K562 (cell line): Measurements from ENCODE around the gene KCP. TPM values are rescaled to one million over a fixed set of nuclear protein-coding genes. Genes with fewer than 3 reads are reported as not detected.

Source experiments
- ARID1B ChIP-seq: fragments of 450-650 bp; IDR thresholded peaks from 2 replicates; pipeline ENCODE4 v1.6.1; 2016; ENCODE audit warnings: antibody characterized with exemption, mild to moderate bottlenecking, inconsistent platforms
- ARNT ChIP-seq, 2 experiments: fragments of 450-650 bp; IDR thresholded peaks; 2 replicates each; pipeline ENCODE4 v1.6.1; 2016; ENCODE audit warnings: mild to moderate bottlenecking in 1 of 2
- ATF3 ChIP-seq, 2 experiments: fragments of 450-650 bp in 1 of 2; sonication (generic) in 1 of 2; formaldehyde crosslinking in 1 of 2; IDR thresholded peaks in 1 of 2; conservative IDR thresholded peaks in 1 of 2; 2 replicates each; pipeline versions ENCODE4 v1.6.1 to v1.8.1; 2016 to 2023; ENCODE audit warnings: mild to moderate bottlenecking in 2 of 2, moderate library complexity in 2 of 2, inconsistent platforms in 1 of 2, missing genetic modification reagents in 1 of 2
- CREB3L1 ChIP-seq: fragments of 450-650 bp; IDR thresholded peaks from 2 replicates; pipeline ENCODE4 v1.6.1; 2014; ENCODE audit warnings: low read depth, mild to moderate bottlenecking, moderate library complexity, borderline replicate concordance
- HMG20A ChIP-seq: fragments of 450-650 bp; formaldehyde crosslinking; conservative IDR thresholded peaks from 2 replicates; pipeline ENCODE4 v1.4.0; 2020; ENCODE audit warnings: mild to moderate bottlenecking, mixed read lengths
- POLR2G ChIP-seq: fragments of 200-400 bp; formaldehyde crosslinking; IDR thresholded peaks from 2 replicates; pipeline ENCODE4 v1.6.1; 2017; ENCODE audit warnings: low read depth, mild to moderate bottlenecking, antibody characterized with exemption, low read length, moderate library complexity
- RAD21 ChIP-seq, 2 experiments: fragments of 250-450 bp in 1 of 2; fragments of 450-650 bp in 1 of 2; sonication (Bioruptor Pico) in 1 of 2; formaldehyde crosslinking in 1 of 2; IDR thresholded peaks in 1 of 2; conservative IDR thresholded peaks in 1 of 2; 2 replicates each; pipeline versions ENCODE4 v1.4.0 to v1.8.0; 2020 to 2022; ENCODE audit warnings: mild to moderate bottlenecking in 2 of 2, moderate library complexity in 1 of 2
- RBM25 ChIP-seq: fragments of 200-400 bp; formaldehyde crosslinking; IDR thresholded peaks from 2 replicates; pipeline ENCODE4 v1.6.1; 2018; ENCODE audit warnings: low read length, low read depth, moderate library complexity; ENCODE audit not compliant: severe bottlenecking
- RCOR1 ChIP-seq, 2 experiments: IDR thresholded peaks; 2 replicates each; pipeline ENCODE4 v1.6.1; 2012; ENCODE audit warnings: low read depth in 2 of 2, low read length in 2 of 2, borderline replicate concordance in 1 of 2, improper control_type of control experiment in 1 of 2
- TFE3 ChIP-seq: fragments of 450-650 bp; formaldehyde crosslinking; IDR thresholded peaks from 2 replicates; pipeline ENCODE4 v1.4.0; 2020; ENCODE audit warnings: mild to moderate bottlenecking, mixed read lengths
- ZBTB34 ChIP-seq: fragments of 250-450 bp; sonication (Bioruptor Pico); IDR thresholded peaks from 2 replicates; pipeline ENCODE4 v1.8.0; 2021; ENCODE audit warnings: mild to moderate bottlenecking, moderate library complexity
- ZNF589 ChIP-seq: fragments of 200-800 bp; sonication (Bioruptor generic); IDR thresholded peaks from 2 replicates; pipeline ENCODE4 v1.6.1; 2016; ENCODE audit warnings: low read depth, missing genetic modification characterization, missing compliant biosample characterization
- ZNF592 ChIP-seq: fragments of 450-650 bp; IDR thresholded peaks from 2 replicates; pipeline ENCODE4 v1.6.1; 2017; ENCODE audit warnings: antibody characterized with exemption, mild to moderate bottlenecking
- ZNF699 ChIP-seq: fragments of 250-450 bp; sonication (Bioruptor Pico); IDR thresholded peaks from 2 replicates; pipeline ENCODE4 v1.8.0; 2021; ENCODE audit warnings: mild to moderate bottlenecking, moderate library complexity; ENCODE audit not compliant: insufficient replicate concordance
- ZSCAN32 ChIP-seq: fragments of 450-650 bp; formaldehyde crosslinking; IDR thresholded peaks from 2 replicates; pipeline ENCODE4 v1.4.0; 2020; ENCODE audit warnings: mild to moderate bottlenecking, moderate library complexity
- polyA plus RNA-seq, 8 experiments: library from polyadenylated mRNA; depleted of rRNA in 4 of 8; stranded (reverse) in 5 of 8; unstranded in 3 of 8; fragments of >200 nt; fragmentation: Nextera tagmentation in 2 of 8; fragmentation: Illumina TruSeq in 1 of 8; extraction: Ambion mirVana in 2 of 8; extraction: Trizol in 1 of 8; gene quantifications; 2 replicates each; pipeline versions ENCODE4 v1.2.1 to v1.2.3, GENCODE V29; 2011 to 2014; ENCODE audit warnings: inconsistent platforms in 1 of 8, missing spikeins in 1 of 8
- total RNA-seq, 7 experiments: library from RNA; depleted of rRNA in 6 of 7; stranded (reverse); fragments of >200 nt in 6 of 7; fragmentation: Illumina TruSeq in 2 of 7; extraction: Trizol in 2 of 7; gene quantifications; 2 replicates each; pipeline versions ENCODE4 v1.2.1 to v1.2.3, GENCODE V29; 2011 to 2021; ENCODE audit warnings: low replicate concordance in 1 of 7

The KCP gene
- total and polyA plus RNA-seq, 9 of the 15 experiments (the other 6 are each of a cell fraction or from before 2014, with no cell fraction given): 0.06 to 0.17 (median 0.12) TPM; not detected in 3

- TF ChIP-seq ZBTB34 (CRISPR knock-in tag): no peak
- no peak; the same call in 1 of the 2 replicates for TF ChIP-seq TFE3 (CRISPR knock-in tag)
- TF ChIP-seq ZNF589 (CRISPR knock-in tag): peak; percentile 33; the same call in 1 of the 2 replicates
- TF ChIP-seq ARNT (IDR thresholded peaks at IDR 0.05): peak in 1 of 2 experiments; percentile 38; a peak in 1 of 4 replicates
- TF ChIP-seq RAD21 (CRISPR knock-in tag; conservative IDR thresholded peaks at IDR 0.05 in 1 of 2, IDR thresholded peaks at IDR 0.05 in 1 of 2): no peak
- TF ChIP-seq ZNF592: 0 out of 2 replicates have a peak, but pooled peaks have one; percentile 24
- TF ChIP-seq ZSCAN32 (CRISPR knock-in tag): no peak
- 0 out of 2 replicates have a peak, but pooled peaks have one; percentile 31 for TF ChIP-seq POLR2G
- TF ChIP-seq ATF3 (IDR thresholded peaks at IDR 0.05): peak; percentile 87
- TF ChIP-seq ATF3 (CRISPR knock-in tag; conservative IDR thresholded peaks at IDR 0.05): no peak
- no peak for TF ChIP-seq RCOR1 (IDR thresholded peaks at IDR 0.05; ENCODE audit: borderline replicate concordance in 1 of 2, low read depth in 2 of 2, low read length in 2 of 2)
- TF ChIP-seq RBM25: no peak
- no peak for TF ChIP-seq HMG20A (CRISPR knock-in tag)
- 0 out of 2 replicates have a peak, but pooled peaks have one; percentile 26 for TF ChIP-seq CREB3L1
- TF ChIP-seq ZNF699 (CRISPR knock-in tag): no peak
- peak; percentile 65 for TF ChIP-seq ARID1B
Measured at GRCh38 chr7:128829391-128830166, 80.9 kb downstream of the KCP start (continued).
